Hepatocyte (in vitro differentiated cells): ENCODE data around the gene IL31RA.

Source experiments
- CTCF ChIP-seq: fragments of 200-600 bp; sonication (generic); IDR thresholded peaks from 2 replicates; pipeline ENCODE4 v1.5.1; 2016; ENCODE audit warnings: antibody characterized with exemption, mild to moderate bottlenecking; ENCODE audit not compliant: poor library complexity
- EZH2phosphoT487 ChIP-seq: fragments of 200-600 bp; sonication (generic); IDR thresholded peaks from one replicate; pipeline ENCODE4 v1.6.1; 2018; ENCODE audit warnings: antibody characterized with exemption, mild to moderate bottlenecking, low read depth, moderate library complexity; ENCODE audit not compliant: unreplicated experiment, severe bottlenecking

DNA sequence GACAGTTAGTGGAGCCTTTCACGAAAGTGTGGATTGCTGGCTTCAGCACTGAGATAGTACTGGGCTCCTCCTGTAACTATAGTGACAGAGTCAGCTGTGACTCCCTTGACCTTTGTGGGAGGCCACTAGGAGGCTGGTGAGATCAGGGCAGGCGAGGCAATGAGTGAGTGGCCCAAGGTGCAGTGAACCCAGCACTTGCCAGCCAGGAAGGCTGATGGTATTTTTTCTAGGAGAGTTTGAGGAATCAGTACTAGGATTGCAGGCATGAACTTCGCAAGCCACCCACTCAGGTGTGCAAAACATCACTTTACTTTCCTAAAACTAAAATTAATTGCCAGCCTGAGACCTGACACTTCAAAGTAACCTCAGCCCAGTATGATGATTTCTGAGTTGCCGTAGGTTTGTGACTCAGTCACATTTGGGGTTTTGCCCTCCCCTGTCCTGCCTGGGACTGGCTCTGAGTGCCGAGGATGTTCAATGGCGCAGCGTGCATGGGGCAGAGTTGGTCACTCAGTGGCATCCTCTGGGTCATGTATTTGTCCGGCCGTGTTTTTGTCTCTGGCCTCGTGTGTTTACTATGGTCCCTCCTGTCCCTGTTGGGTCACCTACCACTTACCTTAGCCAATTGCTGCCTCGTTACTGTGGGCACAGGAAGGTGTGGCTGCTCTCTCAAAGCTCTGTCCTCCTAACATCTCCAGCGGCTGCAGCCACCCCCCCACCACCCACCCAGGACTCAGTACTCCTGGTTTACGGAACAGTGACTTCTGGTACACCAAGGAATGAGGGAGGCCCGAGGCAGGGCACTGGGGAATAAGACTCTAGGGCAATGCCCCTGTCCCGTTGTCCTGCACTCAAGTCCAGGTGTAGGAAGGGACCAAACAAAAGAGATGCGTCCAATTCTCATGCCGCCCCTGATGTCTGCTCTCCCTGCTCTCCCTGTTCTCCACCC is 67.2 kb downstream of the IL31RA start:
- TF ChIP-seq CTCF (no peak), EZH2phosphoT487 (no peak)
